HG02571 (cell line): ENCODE data around the gene CDC20.

Experiments used
- ATAC-seq: cut with Tn5 transposase; IDR thresholded peaks from one replicate; pipeline ENCODE4 v1.9.1; 2021; ENCODE audit warnings: mild to moderate bottlenecking, moderate library complexity; ENCODE audit not compliant: unreplicated experiment

The CDC20 gene

DNA sequence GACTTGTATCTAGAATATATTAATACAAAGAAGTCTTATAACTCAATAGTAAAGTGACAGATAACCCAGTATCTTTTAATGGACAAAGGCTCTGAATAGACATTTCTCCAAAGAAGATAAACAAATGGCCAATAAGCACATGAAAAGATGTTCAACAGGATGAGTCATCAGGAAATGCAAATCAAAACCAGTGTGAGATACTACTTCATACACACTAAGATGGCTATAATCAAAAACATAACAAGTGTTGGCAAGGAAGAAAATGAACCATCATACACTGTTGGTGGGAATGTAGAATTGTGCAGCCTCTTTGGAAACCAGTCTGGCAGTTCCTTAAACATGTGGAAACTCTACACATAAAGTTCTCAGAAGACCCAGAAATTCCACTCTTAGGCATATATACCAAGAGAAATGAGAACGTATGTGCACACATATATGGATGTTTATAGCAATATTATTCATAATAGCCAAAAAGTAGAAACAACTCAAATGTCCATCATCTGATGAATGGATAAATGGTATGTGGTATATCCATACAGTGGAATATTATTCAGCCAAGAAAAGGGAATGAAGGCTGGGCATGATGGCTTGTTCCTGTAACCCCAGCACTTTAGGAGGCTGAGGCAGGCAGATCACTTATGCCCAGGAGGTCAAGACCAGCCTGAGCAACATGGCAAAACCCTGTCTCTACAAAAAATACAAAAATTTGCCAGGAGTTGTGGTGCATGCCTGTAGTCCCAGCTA lies 31.1 kb upstream of the CDC20 start:
- ATAC-seq: no peak

DNA sequence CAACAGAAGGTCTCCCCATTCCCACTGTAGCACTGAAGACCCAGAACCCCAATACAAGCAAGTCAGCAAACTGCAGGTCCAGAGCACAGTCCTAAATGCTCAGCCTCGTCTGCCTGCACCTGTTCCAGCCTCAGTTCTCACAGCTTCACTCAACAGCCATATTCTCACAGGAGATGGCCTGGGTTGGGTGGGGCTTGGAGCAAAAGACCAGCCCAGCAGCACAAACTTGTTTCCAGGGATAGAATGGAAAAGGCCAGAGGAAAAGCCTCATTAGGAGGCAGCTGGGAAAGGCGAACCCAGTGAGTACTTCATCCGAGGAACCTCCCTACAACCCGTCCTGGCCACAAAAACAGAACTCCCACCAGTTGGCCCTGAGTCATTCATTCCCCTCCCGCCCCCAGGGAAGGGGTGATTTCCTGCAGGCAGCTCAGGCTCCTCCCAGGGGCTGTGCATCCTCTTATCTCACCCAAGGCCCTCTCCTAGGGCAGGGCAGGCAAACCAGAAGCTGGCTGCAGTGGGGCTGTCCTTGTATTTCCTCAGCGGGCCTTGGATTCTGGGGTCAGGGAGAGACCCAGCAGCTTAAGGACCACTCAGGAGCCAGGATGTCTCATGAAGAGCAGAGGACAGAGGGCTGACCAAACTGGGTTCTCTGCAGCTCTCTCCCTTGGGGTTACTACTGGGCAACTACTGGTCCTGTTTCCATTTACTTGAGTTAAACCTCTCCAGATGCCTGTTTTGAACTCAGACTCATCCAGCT lies 28.6 kb upstream of the CDC20 start:
- ATAC-seq: no peak

DNA sequence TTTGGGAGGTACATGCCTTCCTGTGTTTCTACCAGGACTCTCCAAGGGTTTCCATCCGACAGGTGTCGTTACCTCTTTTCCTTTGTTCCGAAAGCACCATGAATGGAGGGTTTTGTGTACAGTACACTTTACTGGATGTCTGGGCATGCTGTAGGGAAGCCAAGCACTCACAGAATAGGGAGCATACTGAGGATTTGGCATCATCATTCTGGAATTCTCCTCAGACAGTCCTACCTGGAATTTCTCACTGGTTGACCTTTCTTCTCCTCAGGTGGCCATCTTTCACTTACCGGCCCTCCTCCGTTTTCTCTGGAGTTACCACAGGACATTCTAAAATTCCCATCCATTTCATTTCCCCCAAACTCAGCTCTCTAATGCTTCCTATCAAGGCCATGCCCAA lies 27.1 kb upstream of the CDC20 start:
- no peak for ATAC-seq

DNA sequence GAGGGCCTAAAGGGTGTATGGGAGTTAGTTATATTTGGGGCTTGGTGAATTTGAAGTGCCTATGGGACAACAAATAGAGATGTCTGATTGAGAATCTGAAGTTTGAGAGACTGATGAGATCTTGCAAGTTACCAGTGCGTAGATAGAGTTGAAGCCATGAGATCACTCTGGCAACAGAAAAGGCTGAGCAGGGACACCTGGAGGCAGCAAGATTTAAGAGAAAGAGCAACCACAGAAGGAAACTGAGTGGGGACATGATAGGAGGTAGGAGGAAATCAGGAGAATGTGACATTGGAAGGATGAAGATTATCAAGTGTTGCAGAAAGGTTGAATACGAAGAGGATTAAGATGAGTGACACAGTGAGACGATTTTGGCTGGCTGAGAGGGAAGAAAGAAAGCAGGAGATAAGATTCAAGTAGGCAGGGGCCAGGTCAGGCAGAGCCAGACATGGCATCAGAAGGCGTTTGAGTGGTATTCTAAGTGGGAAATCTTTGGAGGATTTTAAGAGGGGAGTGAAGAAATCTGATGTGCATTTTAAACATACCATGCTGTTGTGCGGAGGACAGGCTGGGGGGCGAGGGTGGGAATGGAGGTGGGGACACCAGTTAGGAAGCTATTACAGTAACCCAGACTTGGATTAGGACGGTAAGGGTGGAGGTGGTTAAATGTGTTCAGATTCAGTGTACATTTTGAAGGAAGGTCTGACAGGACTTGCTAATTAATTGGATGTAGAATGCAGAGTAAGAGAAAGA lies 24.2 kb upstream of the CDC20 start:
- ATAC-seq: no peak

DNA sequence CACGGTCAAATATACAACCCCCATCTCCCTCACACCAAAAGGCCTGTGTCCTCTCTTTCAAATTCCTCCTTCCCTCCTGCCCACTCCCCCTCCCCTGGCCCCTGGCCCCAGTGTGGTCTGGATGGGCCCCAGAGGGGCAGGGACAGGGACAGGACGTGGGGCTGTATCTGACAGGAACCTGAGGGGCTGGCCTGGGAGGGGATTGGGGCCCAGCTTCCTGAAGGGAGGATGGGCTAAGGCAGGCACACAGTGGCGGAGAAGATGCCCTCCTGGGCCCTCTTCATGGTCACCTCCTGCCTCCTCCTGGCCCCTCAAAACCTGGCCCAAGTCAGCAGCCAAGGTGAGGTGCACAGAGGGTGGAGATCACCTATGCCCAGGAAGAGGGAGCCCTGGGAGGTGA lies 21.2 kb upstream of the CDC20 start, which contains the start of gene MPL:
MPL (plus strand) TSS at position 231 of the 400 bp plus-strand sequence; CDS start at position 262, 31 bp downstream.
- no peak for ATAC-seq

DNA sequence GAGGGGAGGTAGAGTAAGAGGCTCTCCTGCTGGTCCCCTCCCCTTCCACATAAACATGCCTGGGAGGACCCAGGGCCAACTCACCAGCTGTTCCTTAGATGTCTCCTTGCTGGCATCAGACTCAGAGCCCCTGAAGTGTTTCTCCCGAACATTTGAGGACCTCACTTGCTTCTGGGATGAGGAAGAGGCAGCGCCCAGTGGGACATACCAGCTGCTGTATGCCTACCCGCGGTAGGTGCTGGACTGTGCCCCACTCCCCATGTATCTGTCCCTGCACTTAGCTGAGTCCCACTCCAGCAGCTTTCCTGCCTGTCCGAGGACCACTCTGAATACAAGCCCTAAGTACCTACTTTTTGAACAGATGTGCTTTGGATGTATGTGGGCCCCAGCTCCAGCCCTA lies 20.8 kb upstream of the CDC20 start:
- no peak for ATAC-seq

DNA sequence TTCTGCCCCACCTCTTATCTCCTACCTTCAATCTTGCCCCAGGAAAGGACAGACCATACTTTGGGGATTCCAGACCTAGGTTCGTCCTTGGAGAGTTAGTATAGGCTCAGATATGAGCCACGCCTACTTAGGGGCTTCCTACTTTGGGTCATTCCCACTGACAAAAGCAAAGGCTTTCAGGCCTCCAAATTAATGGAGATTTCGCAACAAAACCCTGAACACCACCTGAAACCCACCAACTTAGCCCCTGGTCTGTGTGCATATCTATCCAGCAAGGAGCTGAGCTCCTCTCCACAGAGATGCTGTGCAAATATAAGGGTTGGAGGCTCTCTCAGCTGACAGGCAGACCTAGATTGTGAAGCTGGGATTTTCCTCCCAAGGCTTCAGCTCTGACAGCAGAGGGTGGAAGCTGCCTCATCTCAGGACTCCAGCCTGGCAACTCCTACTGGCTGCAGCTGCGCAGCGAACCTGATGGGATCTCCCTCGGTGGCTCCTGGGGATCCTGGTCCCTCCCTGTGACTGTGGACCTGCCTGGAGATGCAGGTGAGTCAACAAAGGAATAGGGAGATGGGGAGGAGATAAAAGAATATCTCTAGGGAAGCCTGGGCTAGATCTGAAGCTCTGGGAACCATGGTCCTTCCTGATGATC lies 19.1 kb upstream of the CDC20 start:
- ATAC-seq: no peak

DNA sequence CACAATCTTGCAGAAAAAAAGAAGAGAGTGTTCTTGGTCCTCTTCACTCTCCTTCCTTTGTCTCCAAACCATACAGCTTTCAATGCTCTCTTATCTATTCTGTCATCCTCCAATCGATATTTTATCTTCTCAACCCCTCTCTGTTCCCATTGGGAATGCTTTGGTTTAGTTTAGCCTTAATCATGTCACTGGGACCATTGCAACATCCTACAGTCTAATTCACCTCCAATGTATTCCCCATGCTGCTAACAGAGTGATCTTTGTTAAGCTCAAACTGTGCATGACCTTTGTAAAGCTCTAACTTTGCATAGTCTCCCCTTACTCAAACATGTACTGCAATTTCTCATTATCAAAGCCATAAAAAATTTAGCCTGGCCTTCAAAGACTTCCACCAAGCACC lies 18.2 kb upstream of the CDC20 start:
- ATAC-seq: no peak

DNA sequence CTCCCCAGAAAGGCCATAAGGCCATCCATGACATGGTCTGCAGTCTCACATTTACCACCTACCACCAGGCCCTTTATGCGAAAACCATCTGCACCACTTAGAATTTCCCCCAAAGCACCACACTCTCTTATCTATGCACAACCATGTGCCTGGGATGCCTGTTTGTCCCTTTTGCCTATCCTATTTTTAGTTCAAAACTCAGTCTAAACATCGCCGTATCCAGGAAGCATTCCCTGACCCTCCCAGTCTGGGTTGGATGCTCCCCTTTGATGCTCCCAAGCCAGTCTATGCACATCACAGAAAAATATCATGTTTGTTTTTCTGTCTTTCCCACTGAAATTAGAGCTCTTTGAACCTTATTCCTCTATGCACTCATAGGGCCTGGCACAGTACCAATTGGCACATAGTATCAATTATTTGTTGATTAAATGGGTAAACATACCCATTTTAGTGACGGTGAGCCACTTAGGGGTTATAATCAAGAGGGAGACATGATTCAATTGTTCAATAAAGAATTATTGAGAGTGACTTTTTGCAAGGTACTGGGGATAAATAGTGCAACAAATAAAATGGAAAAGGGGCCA lies 14.4 kb upstream of the CDC20 start:
- ATAC-seq: no peak

DNA sequence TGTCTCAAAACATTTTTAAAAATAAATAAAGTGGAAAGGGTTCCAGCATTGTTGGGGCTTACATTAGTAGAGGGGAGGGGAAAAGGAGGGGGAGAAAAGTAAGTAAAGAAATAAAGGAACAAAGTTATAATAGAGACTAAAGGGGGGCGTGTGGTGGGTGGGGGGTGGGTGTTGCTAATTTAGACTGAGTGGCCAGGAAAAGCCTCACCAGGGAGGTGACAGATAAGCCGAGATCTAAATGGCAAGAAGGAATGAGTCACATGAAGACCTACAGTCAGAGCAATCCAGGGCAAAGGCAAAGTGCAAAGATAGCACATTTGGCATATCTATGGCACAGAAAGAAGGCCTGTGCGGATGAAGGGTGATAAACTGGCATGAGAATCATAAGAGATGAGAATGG lies 13.7 kb upstream of the CDC20 start:
- ATAC-seq: no peak

DNA sequence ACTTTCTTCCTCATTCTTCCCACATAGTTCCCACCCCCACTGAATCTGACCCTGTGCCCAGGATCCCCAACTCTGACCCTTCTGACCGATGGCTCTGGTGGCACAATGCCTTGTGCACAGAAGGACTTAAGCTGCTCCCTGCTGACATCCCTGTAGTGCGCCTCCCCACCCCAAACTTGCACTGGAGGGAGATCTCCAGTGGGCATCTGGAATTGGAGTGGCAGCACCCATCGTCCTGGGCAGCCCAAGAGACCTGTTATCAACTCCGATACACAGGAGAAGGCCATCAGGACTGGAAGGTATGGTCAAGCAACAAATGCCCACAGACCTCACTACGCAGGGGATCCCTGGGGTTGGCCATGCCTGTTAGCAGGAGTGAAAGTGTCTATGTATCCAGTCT lies 12.1 kb upstream of the CDC20 start:
- ATAC-seq: no peak

DNA sequence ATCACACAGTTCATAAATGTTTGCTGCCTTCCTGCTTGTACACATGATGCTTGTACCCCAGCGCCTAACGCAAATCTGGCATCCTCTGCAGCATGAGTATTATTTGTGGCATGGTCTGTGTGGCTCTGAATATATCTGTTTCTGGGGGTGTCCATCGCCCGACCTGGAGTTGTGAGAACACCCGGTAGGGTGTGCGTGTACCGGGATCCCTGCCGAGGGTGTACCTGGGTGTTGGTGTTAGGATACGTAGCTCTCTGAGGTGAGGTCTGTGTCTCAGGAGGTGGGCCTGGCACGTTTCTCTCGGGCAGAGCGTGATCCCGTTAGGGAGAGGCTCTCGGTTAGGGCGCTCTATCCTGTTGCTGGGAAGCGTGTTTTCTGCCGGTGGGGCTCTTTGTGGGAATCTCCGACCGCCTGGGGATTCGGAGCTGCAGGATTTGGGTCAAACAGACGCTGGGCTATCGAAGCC lies 10.4 kb upstream of the CDC20 start:
- no peak for ATAC-seq

DNA sequence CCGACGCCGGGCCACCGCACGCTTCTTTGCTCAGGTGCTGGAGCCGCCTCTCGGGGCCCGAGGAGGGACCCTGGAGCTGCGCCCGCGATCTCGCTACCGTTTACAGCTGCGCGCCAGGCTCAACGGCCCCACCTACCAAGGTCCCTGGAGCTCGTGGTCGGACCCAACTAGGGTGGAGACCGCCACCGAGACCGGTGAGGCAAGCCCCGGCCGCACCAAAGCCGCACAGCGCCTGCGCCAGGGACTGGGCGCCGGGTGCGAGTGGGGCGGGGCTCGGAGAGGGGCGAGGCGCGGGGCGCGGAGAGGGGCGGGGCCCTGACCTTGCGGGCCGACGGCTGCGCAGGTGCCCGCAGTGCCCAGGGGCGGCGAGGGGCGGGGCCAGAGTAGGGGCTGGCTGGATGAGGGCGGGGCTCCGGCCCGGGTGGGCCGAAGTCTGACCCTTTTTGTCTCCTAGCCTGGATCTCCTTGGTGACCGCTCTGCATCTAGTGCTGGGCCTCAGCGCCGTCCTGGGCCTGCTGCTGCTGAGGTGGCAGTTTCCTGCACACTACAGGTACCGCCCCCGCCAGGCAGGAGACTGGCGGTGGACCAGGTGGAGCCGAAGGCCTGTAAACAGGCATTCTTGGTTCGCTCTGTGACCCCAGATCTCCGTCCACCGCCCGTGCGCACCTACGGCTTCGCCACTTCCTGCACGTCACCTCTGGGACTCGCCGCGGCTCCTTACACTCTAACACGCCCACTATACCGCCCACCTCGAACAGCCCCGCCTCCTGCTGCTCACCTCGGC lies 9.8 kb upstream of the CDC20 start:
- no peak for ATAC-seq

DNA sequence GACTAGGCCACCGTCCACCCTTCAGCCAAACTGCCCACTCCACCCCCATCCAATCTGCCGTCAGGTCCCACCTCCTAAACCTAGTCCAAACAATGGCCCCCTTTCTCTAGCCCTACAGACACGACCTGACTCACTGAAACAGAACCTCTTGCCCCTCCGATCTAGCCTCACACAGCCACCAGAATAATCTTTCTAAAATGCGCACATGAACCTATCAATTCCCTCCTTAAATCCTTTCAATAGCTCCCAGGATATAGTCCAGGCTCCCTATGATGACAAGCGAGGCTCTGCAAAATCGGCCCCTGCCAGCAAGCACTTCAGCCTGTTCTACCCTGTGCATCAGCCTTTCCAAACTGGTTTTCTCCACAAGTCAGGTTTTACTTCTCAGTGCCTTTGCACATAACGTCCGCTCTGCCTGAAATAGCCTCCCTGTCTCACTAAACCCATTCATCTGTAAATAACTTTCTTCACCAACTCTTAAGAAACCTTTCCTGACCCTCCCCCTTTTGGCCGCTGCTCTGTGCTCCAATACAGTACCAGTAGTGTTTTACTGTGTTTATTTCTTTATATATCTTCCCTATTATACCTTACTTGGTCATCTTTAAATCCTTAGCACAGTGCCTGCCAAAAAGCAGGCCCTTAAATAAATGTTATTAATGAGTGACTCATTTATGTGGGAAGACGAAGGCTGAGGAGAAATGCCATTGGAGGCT lies 9.0 kb upstream of the CDC20 start:
- ATAC-seq: no peak

DNA sequence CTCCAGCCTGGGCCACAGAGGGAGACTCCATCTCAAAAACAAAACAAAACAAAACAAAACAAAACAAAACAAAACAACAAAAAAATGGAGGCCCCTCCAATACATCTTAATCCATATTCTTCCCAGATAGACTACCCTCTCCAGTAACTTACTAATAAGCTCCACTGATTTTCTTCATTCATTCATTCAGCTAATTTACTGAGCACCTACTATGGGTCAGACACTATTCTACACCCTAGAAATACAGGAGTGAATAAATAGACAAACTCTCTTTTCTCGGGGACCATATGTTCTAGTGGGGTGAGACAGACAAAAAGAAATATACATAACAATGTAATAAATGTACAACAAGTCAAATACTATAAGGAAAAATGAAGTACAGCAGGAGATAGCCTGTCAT lies 7.8 kb upstream of the CDC20 start:
- no peak for ATAC-seq

DNA sequence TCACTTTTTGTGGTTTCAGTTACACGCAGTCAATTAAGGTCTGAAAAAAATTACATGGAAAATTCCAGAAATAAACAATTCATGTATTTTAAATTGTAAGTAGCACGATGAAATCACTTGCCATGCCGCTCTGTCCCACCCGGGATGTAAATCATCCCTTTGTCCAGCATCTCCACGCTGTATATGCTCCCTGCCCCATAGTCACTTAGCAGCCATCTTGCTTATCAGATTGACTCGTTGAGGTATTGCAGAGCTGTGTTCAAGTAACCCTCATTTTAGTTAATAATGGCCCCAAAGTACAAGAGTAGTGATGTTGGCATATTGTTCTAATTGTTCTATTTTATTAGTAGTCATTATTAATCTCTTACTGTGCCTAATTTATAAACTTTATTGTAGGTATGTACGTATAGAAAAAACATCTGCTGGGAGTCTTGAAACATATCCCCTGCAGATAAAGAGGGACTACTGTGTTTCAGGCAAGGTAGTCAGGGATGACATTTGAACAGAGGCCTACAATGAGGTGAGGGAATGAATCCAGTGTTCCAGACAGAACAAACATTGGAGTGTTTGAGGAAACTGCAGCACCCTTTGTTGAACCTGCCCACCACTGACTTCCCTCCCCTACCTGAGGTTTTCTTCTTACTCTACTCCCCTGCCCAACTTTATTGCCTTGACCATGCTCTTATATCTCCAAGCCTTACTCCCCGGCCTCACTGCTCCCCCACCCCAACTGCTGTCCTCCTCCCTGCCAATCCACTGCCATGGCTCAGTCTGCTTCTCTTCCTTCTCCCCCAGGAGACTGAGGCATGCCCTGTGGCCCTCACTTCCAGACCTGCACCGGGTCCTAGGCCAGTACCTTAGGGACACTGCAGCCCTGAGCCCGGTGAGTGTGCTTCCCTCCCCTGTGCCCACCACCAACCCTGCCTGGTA lies 7.1 kb upstream of the CDC20 start:
- no peak for ATAC-seq

DNA sequence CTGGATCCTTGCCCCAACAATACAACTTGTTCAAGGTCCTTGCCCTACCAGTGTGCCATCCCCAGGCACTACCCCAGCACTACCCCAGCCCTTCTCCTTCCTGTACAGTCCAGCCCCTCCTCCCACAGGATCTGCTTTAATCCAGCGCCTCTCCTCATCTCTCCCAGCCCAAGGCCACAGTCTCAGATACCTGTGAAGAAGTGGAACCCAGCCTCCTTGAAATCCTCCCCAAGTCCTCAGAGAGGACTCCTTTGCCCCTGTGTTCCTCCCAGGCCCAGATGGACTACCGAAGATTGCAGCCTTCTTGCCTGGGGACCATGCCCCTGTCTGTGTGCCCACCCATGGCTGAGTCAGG lies 6.5 kb upstream of the CDC20 start:
- ATAC-seq: no peak

DNA sequence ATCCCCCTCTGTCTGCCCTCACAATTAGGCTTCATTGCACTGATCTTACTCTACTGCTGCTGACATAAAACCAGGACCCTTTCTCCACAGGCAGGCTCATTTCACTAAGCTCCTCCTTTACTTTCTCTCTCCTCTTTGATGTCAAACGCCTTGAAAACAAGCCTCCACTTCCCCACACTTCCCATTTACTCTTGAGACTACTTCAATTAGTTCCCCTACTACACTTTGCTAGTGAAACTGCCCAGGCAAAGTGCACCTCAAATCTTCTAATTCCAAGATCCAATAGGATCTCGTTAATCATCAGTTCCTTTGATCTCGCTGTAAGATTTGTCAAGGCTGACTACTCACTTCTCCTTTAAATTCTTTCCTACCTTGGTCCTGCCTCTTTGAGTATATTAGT lies 5.9 kb upstream of the CDC20 start:
- ATAC-seq: no peak
